ENCODE results near the gene FAM163B. TPM values are rescaled to one million over a fixed set of nuclear protein-coding genes. Genes with fewer than 3 reads are reported as not detected.

The FAM163B gene
- total RNA-seq, 2 experiments from 2014 or later, result not detected

DNA sequence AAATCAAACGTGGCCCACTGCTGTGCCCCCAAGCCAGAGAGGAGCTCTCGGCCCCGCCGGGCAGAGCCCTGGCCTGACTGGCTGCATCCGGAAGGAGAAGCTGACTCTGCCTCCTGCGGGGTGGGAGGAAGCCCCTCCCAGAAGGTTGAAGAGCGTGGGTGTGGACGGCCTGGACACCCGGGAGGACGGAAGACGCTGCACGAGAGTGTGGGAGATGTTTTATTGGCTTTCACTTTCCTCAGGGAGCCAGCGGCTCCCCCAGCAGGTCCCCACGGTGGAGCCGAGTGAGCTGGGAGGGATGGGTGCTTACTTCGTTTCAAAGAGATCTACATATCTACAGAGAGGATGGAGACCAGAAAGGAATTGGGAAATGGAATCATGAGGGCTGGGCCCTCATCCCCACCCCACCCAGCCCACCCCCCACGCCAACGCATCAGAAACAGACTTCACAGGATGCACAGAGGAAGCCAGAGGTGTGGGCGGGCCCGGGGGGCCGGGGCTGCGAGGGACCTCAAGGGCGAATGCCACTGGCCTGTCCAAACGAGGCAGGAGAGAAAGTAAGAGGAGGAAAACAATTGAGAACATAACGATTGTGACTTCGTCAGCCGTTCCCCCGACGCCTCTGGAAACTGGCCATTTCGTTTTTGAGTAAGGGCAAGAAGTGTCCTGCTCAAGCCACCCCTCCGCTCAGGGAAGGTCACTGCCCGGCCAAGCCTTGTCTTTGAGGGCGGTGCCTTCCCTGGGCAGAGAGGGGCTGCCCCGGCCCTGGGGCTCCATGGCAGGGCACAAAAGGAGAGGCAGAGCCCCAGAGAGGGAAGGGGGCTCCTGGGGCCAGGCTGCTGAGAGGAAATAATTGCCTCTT is 32.1 kb downstream of the FAM163B start:
- Mint-ChIP-seq H3K27ac (no peak overlapping the region), H3K27me3 (peaks cover 23% of the 10 kb centered on the region), H3K36me3 (ENCODE audit: low read depth) (no peaks in the 10 kb centered on the region), H3K9me3 (ENCODE audit: low read depth) (no peaks in the 10 kb centered on the region), H3K4me1 (peaks cover 7% of the 10 kb centered on the region), H3K4me3 (no peak overlapping the region)
- CTCF ChIA-PET, result no interaction called here
- no peak for ATAC-seq
- no peak for DNase-seq
- intact Hi-C loops (cut with DNase I, micrococcal nuclease), result no loop called here
- POLR2A ChIA-PET, result no interaction called here

- H3K27ac Mint-ChIP-seq, result no peak overlapping the region
- CTCF ChIA-PET, result interaction anchor here (0.7 kb wide), 1 partner anchor 171 kb away, joined by 3 read pairs; no protein-coding TSS in a partner anchor
- POLR2A ChIA-PET, result no interaction called here
- H3K27me3 Mint-ChIP-seq, result peaks cover 17% of the 10 kb centered on the region
- no peaks in the 10 kb centered on the region for H3K9me3 Mint-ChIP-seq (ENCODE audit: low read depth)
- intact Hi-C loops (cut with DNase I, micrococcal nuclease), result no loop called here
- DNase-seq (no peak), ATAC-seq (no peak)
- no peak overlapping the region for H3K4me3 Mint-ChIP-seq
- no peaks in the 10 kb centered on the region for H3K36me3 Mint-ChIP-seq (ENCODE audit: low read depth)
- H3K4me1 Mint-ChIP-seq, result peaks cover 7% of the 10 kb centered on the region
Measured at GRCh38 chr9:133576031-133576874, 32.9 kb downstream of the FAM163B start.

- DNase-seq (no peak), ATAC-seq (no peak)
- POLR2A ChIA-PET, result no interaction called here
- Mint-ChIP-seq H3K4me3 (no peak overlapping the region), H3K27ac (no peak overlapping the region), H3K9me3 (ENCODE audit: low read depth) (no peaks in the 10 kb centered on the region), H3K27me3 (peaks cover 14% of the 10 kb centered on the region), H3K36me3 (ENCODE audit: low read depth) (no peaks in the 10 kb centered on the region), H3K4me1 (peaks cover 7% of the 10 kb centered on the region)
- CTCF ChIA-PET, result interaction anchor here (0.7 kb wide), 1 partner anchor 171 kb away, joined by 3 read pairs; no protein-coding TSS in a partner anchor
- intact Hi-C loops (cut with DNase I, micrococcal nuclease), result no loop called here
Measured at GRCh38 chr9:133575186-133576030, 33.8 kb downstream of the FAM163B start.

DNA sequence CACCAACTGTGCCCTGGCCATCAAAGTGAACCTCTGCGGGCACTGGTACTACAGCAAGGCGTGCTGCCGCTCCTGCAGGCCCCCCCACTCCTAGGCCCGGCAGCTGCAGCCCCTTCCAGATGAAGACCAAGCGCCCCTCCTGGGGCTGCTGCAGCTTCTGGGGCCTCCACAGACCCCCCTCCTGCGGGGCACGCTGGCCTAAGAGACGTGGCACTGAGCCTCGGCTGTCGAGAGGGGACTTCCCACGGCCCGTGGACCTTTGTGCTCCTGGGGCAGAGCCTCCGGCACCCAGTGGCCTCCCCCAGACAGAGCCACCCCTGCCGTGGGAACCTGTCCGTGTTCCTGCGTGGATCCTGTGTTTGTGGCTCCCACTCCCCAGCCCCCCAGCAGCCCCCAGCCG is 34.4 kb downstream of the FAM163B start:
- Mint-ChIP-seq H3K36me3 (ENCODE audit: low read depth) (no peaks in the 10 kb centered on the region), H3K9me3 (ENCODE audit: low read depth) (no peaks in the 10 kb centered on the region), H3K4me3 (no peak overlapping the region), H3K27ac (no peak overlapping the region), H3K4me1 (peaks cover 7% of the 10 kb centered on the region), H3K27me3 (peaks cover 14% of the 10 kb centered on the region)
- no peak for ATAC-seq
- intact Hi-C loops (cut with DNase I, micrococcal nuclease), result no loop called here
- ChIA-PET POLR2A (no interaction called here), CTCF (no interaction called here)
- DNase-seq, result no peak

DNA sequence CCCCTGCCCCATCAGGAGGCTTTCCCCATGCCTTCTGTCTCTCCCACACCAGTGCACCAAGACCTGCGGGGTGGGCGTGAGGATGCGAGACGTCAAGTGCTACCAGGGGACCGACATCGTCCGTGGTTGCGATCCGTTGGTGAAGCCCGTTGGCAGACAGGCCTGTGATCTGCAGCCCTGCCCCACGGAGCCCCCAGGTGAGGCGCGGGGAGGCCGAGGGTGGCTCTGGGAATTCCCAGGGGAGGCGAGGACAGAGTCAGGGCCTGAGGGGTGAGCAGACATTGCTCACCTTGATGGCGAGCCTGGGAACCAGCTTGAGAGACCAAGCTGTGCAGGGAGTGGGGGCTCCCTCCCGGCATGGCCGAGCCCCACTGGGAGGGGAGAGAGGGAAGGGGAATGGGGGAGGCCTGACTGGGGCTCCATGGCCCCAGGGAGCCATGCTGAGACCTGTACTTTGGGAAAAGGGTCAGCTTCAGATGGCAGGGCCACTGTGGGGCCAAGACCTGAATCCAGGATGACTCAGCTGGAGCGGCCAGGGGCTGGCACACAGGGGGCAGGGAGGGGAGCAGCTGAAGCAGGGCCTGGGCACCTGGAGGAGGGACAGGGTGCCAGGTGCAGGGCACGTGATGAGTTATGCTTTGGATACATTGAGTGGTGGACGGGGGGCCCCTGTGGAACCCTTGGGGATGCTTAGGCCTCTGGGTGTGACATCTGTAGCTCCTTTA is 35.2 kb downstream of the FAM163B start:
- no peak overlapping the region for H3K4me3 Mint-ChIP-seq
- POLR2A ChIA-PET, result no interaction called here
- peaks cover 7% of the 10 kb centered on the region for H3K4me1 Mint-ChIP-seq
- no peaks in the 10 kb centered on the region for H3K9me3 Mint-ChIP-seq (ENCODE audit: low read depth)
- intact Hi-C loops (cut with DNase I, micrococcal nuclease), result no loop called here
- DNase-seq (no peak), ATAC-seq (no peak)
- H3K36me3 Mint-ChIP-seq (ENCODE audit: low read depth), result no peaks in the 10 kb centered on the region
- CTCF ChIA-PET, result interaction anchor here (0.5 to 1.0 kb wide), 2 partner anchors 153 to 169 kb away, joined by 3 to 5 read pairs; no protein-coding TSS in a partner anchor
- no peak overlapping the region for H3K27ac Mint-ChIP-seq
- H3K27me3 Mint-ChIP-seq, result peaks cover 14% of the 10 kb centered on the region

DNA sequence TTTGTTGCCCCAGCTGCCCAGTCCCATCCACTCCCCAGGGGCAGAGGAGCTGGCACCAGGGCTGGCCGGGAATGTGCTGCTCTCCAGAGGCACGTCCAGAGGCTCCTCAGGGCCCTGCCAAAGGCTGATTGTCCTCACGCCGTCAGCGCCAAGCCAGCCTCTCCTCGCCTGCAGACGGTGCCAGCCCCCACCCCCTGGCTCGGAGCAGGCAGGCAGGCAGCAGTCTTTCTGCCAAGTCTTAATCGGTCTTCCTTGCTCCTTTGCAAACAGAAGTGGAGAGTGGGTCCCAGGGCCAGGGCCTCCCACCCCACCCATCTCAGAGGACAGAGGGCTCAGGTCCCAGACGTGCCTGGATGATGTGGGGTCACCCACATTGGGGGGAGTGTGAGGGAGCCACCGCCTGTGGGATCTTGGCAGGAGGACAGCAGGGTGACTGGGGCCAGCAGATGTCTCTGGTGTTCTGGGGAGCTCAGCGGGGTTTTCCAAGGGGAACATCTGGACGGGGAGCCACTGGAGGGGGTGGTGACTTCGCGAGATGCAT is 36.3 kb downstream of the FAM163B start:
- ATAC-seq, result no peak

DNA sequence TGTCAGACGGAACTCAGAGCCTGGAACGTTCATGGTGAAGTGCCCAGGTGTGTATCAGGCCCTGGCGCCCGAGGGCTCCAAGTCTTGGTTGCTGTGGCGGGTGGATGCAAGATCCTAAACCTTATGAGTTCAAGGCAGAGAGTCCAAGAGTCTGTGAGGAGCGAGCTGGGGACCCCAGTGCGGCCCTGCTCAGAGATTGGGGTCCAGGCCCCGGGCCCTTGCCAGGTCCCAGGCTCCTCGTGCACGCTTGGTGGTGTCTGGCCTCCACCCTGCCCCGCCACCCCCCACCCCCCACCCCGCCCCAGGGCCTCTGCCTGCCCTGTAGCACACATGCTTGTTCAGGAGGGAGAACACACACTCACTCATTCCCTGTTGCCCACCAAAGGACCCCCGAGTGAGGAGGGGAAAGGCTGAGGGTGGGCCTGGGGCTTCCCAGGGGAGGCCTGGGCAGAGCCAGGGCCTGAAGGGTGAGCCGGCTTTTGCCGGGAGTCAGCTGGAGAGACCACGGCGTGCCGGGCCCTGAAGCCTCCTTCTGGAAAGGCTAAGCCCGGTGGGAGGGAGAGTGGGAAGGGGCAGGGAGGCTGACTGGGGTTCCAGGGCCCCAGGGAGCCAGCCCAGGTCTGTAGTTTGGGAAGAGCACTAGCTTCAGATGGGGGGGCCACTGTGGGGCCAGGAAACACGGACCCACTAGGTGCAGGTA is 37.1 kb downstream of the FAM163B start:
- DNase-seq, result no peak
- Mint-ChIP-seq H3K27me3 (peaks cover 7% of the 10 kb centered on the region), H3K9me3 (ENCODE audit: low read depth) (no peaks in the 10 kb centered on the region), H3K4me3 (no peak overlapping the region), H3K4me1 (peaks cover 7% of the 10 kb centered on the region), H3K36me3 (ENCODE audit: low read depth) (no peaks in the 10 kb centered on the region), H3K27ac (no peak overlapping the region)
- ChIA-PET POLR2A (no interaction called here), CTCF (no interaction called here)
- intact Hi-C loops (cut with DNase I, micrococcal nuclease), result no loop called here
- ATAC-seq, result no peak

More for the DNA sequence above, 36.3 kb downstream of the FAM163B start:
- ChIA-PET POLR2A (interaction anchor here (0.6 kb wide), 1 partner anchor 30 kb away, joined by 5 read pairs; no protein-coding TSS in a partner anchor), CTCF (no interaction called here)
- Mint-ChIP-seq H3K9me3 (ENCODE audit: low read depth) (no peaks in the 10 kb centered on the region), H3K27ac (no peak overlapping the region), H3K4me1 (peaks cover 7% of the 10 kb centered on the region), H3K27me3 (peaks cover 10% of the 10 kb centered on the region), H3K4me3 (no peak overlapping the region), H3K36me3 (ENCODE audit: low read depth) (no peaks in the 10 kb centered on the region)
- no peak for DNase-seq
- intact Hi-C loops (cut with DNase I, micrococcal nuclease), result no loop called here

- ChIA-PET POLR2A (no interaction called here), CTCF (no interaction called here)
- no peak for DNase-seq
- Mint-ChIP-seq H3K4me1 (peaks cover 1% of the 10 kb centered on the region), H3K36me3 (ENCODE audit: low read depth) (no peaks in the 10 kb centered on the region), H3K4me3 (no peak overlapping the region), H3K27ac (no peak overlapping the region), H3K27me3 (peaks cover 2% of the 10 kb centered on the region), H3K9me3 (ENCODE audit: low read depth) (no peaks in the 10 kb centered on the region)
- no peak for ATAC-seq
- intact Hi-C loops (cut with DNase I, micrococcal nuclease), result no loop called here
Measured at GRCh38 chr9:133571391-133571890, 37.7 kb downstream of the FAM163B start.

- ChIA-PET POLR2A (no interaction called here), CTCF (no interaction called here)
- Mint-ChIP-seq H3K9me3 (ENCODE audit: low read depth) (no peaks in the 10 kb centered on the region), H3K27ac (no peak overlapping the region), H3K27me3 (no peaks in the 10 kb centered on the region), H3K4me3 (no peak overlapping the region), H3K4me1 (no peaks in the 10 kb centered on the region), H3K36me3 (ENCODE audit: low read depth) (no peaks in the 10 kb centered on the region)
- ATAC-seq, result no peak
- intact Hi-C loops (cut with DNase I, micrococcal nuclease), result no loop called here
- no peak for DNase-seq
Measured at GRCh38 chr9:133570691-133571080, 38.5 kb downstream of the FAM163B start.

DNA sequence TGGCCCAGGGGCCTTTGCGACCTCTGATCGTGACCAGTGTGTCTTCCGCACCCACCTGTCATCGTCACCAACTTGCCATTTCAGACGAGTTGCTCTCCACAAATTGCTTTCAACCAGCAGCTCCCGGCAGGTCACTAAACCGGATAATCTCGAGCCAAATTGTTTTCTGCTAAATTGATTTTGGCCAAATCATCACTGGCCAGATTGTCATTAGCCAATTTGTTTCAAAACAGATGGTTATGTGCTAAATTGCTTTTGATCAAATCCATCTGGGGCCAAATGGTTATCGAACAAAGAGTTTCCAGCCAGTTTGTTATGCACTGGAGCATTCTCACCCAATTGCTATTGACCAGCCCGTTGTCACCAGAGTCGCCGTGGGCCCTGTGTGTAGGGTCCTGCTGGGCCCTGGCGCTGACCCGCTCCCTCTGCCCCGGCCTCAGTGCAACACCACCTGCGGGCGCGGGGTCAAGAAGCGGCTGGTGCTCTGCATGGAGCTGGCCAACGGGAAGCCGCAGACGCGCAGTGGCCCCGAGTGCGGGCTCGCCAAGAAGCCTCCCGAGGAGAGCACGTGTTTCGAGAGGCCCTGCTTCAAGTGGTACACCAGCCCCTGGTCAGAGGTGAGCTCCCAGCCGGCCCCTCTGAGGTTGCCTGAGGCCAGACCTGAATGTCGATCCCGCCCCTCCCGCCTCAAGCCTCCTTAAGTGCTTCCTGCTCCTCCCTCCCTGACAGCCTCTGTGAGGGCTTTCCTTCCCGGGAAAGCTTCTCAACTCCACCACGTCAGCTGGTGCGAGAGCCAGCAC is 39.1 kb downstream of the FAM163B start:
- ChIA-PET POLR2A (no interaction called here), CTCF (no interaction called here)
- H3K9me3 Mint-ChIP-seq (ENCODE audit: low read depth), result no peaks in the 10 kb centered on the region
- no peaks in the 10 kb centered on the region for H3K36me3 Mint-ChIP-seq (ENCODE audit: low read depth)
- no peak overlapping the region for H3K4me3 Mint-ChIP-seq
- no peak for ATAC-seq
- intact Hi-C loops (cut with DNase I, micrococcal nuclease), result no loop called here
- no peak overlapping the region for H3K27ac Mint-ChIP-seq
- no peak for DNase-seq
- H3K27me3 Mint-ChIP-seq, result no peaks in the 10 kb centered on the region
- no peaks in the 10 kb centered on the region for H3K4me1 Mint-ChIP-seq

Measured in activated CD4-positive, alpha-beta T cell treated with anti-CD3 and anti-CD28 coated beads for 36 hours (primary cell).